SK-N-DZ (cell line): Measurements from ENCODE around the gene SSR4. TPM values are rescaled to one million over a fixed set of nuclear protein-coding genes. Genes with fewer than 3 reads are reported as not detected.
"Not testable (repeated sequence)": the region's sequence is repeated elsewhere in the genome, so short reads cannot be mapped to it uniquely, and the experiment has no call there.

Source experiments
- DNase-seq: peaks from one replicate; pipeline ENCODE4 v3.0.0-alpha.2; 2015; ENCODE audit warnings: low spot score
- polyA plus RNA-seq, 2 experiments: library from polyadenylated mRNA; depleted of rRNA; stranded (reverse); fragments of >200 nt; gene quantifications; 2 replicates each; pipeline ENCODE4 v1.2.3, GENCODE V29; 2014

The SSR4 gene
- 246 and 299 TPM in 2 replicates for polyA plus RNA-seq (2014; cell fraction: cytosol; rRNA removed)
- 114 and 132 TPM in 2 replicates for polyA plus RNA-seq (2014; cell fraction: nucleus; rRNA removed)

DNA sequence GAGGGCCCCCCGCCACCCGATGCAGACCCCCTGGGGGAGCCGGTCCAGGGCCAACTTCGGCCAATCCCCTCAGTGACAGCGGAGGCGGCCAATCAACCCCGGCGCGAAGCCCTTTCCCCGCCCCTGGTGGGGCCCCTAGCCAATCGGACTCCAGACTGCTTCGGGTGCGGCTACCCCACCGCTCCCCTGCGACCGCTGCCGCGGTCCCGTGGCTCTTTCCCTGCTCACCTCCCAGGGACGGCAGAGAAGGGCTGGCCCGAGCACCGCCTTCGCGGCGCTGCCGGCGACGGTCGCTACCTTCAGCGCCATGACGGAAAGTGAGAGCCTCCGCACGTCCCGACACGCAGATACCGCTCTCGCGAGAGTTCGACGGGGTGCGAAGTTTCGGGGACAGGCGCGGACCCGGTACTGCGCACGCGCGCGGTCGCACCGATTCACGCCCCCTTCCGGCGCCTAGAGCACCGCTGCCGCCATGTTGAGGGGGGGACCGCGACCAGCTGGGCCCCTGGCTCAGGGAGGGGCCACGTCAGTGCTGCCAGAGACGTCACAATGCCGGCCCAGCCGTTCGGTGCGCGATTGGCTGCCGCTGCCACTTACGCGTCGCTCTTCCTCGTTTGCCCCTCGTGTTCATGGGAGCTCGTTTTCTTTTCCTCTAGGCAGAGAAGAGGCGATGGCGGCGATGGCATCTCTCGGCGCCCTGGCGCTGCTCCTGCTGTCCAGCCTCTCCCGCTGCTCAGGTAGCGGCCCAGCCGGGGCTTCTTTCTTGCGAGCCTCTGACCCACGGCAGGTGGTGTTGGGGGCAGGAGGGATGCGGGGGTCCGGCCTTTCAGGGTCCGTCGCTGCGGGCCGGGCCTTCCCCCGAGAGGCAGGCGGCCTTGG is at the start of gene SSR4, which contains the start of gene IDH3G:
Gene SSR4, plus strand, starts transcription at position 651 of the 879 bp plus-strand sequence. Its CDS starts 20 bp downstream, at position 671.
Gene IDH3G, minus strand, starts transcription at position 358 of the 879 bp plus-strand sequence. Its CDS starts 49 bp downstream, at position 309.
- peak; percentile 93 for DNase-seq

DNA sequence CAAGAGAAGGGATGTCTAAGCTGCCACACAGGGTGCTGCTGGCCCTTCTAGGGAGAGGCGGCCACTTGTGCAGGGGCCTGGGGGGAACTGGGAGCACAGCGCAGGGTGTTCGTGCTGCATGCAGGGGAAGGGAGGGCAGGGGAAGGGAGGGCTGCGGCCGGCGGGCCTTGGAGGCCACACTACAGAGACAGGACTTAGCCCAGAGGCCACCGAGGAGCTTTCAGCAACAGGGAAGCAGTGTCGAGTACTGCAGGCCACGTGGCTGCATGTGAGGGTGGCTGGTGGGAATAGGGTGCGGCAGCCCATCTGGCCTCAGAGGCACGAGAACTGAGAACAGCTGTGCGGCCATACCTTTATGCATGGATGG is 49.4 kb upstream of the SSR4 start:
- DNase-seq = not testable (repeated sequence)

DNA sequence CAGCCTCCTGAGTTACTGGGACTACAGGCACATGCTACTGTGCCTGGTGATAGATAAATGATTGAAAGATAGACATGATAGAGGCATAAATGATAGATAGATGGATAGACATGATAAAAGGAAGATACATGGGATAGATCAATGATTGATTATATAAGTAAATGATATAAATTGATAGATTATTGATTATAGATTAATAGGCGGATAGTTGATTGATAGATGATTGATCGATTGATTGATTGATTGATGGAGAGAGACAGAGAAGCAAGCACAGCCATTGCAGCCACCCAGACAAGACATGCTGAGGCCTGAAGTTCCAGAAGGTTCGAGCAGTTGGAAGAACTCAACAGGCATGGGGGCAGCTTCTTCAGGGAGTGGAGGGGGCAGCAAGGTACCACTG is 48.1 kb upstream of the SSR4 start:
- no peak for DNase-seq

DNA sequence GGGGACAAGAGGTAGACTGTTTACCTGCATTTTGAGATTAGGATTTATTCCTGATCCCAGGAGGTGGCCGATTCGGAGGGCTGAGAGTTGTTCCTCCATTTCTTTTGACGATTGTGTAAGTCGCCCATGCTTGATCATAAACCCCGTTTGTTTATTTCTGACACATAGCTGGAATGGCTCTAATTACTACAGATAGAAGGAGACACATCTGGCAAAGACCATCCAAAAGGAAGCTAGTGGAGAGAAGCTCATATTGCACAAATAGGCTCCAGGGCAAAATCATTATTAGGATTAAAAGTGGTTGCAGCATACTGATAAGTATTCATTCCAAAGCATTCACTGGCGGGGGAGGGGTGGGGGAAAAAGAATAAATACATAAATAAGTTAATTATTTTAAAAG is 47.5 kb upstream of the SSR4 start:
- not testable (repeated sequence) for DNase-seq

DNA sequence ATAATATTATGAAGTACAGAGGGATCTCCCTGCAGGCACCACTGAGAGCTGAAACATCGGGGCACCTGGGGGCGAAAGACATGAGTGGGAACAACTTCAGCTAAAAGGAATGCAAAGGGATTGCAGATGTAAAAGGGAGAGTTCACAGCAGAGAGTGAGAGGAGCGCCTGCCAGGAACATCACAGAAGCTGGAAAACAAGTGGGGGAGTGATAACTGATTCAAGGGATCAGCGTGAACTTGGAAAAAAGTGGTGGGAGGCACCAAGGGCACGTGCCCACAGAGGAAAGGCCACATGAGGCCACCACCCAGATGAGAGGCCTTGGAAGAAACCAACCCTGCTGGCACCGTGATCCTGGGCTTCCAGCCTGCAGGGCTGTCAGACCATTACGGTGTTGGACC is 45.5 kb upstream of the SSR4 start:
- DNase-seq = not testable (repeated sequence)

DNA sequence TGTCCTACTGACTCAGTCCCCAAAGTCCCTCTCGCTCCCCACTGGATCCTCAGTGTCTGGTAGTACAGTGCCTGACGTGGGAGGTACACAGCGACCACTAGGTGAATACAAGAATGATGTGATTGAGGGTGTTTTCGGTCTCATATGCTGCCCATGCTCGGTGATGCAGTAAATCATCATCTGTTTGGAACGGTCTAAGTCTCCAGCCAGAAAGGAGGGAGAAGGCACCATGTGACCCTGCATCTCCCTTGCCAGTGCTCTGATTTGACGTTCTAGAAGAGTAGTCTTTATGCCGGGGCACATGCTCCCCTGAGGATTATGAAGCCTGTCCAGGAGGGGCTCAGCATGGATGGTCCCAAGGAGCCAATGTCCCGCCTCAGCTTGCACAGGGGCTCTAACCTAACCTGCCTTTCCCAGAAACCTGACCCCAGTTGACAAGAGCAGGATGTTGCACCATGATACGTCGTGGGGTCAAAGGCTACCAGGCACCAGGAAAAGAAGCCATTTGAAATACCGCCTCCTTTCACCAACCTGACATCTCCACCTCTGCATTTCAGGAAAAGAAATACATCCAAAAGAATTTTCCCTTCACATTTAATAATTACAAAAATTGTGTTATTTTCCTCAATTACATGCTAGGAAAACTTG is 44.2 kb upstream of the SSR4 start:
- no peak for DNase-seq

DNA sequence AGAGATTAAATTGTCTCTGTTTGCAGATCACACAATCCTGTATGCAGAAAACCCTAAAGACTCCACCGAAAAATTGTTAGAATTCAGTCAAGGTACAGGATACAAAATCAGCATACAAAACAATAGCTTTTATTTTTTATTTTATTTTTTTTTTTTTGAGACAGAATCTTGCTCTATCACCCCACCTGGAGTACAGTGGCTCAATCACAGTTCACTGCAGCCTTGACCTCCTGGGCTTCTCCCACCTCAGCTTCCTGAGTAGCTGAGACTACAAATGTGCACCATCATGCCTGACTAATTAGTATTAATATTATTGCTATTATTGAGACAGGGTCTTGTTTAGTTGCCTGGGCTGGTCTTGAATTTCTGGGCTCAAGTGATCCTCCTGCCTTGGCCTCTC is 39.3 kb upstream of the SSR4 start:
- no peak for DNase-seq

DNA sequence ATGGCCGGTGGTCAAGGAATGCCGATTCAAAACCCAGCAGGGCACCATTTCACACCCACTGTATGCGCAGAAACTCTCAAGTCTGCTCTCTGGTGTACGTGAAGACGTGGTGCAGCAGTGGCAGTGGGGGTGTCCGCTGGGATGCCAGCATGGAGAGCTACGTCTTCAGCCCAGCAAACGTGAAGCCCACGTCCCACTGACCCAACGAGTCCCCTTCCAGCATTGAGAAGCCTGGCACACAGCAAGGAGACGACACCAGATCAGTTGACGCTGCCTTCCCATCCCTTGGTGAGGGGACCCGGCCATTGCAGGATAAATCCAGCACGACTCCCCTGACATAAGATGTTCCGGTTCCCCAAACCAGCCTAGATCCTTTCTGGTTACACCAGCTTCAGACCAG is 32.6 kb upstream of the SSR4 start:
- DNase-seq = no peak

DNA sequence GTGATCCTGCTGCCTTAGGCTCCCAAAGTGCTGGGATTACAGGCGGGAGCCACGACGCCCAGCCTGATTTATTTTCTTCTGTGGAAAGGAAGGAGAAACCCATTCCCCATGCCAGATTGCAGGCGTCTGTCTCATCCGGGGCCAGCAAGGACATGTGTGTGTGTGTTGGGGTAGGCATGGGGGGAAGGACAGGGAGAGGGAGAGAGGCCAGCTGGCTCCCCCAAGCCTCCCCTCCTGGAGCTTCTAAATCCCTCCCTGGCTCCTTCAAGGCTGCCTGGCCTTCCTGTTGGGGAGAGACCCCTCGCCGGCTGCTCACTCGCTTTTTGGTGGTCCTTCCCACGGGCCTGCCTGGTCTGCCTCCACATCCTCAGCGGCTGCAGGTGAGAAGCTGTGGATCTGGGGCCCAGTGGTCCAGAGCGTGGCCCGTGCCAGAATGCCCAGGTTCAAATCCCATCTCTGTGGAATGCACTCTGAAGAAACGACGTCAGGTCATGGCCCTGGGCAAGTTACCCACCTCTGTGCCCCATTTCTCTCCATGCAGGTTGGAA is 31.8 kb upstream of the SSR4 start:
- no peak for DNase-seq

DNA sequence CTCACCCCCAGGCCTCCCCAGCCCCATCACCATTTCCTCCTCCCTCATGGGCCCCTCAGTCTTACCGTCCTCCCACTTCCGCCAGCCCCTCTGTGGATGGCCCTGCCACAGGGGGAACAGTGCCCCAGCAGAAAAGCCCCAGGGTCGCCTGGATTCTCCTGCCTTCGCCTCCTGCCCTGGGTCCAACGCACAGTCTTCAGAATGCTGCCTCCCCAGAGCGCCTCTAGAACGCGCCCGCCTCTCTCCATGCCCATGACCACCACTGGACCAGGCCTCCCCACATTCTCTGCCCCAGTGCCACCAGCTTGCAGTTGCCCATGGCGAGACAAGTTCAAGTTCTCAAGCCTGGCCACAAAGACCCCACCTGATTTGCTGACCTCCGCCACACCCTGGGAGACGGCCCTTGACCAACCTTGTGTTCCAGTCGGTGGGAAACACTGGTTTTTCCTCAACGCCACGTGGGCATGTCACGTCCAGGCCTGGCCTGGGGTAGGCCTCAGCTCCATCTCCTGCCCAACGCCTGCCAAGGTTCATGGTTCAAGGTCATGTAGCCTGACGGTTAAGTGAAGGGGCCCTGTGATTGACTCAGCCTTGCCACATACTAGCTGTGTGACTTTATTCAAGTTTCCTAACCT is 31.1 kb upstream of the SSR4 start:
- no peak for DNase-seq

DNA sequence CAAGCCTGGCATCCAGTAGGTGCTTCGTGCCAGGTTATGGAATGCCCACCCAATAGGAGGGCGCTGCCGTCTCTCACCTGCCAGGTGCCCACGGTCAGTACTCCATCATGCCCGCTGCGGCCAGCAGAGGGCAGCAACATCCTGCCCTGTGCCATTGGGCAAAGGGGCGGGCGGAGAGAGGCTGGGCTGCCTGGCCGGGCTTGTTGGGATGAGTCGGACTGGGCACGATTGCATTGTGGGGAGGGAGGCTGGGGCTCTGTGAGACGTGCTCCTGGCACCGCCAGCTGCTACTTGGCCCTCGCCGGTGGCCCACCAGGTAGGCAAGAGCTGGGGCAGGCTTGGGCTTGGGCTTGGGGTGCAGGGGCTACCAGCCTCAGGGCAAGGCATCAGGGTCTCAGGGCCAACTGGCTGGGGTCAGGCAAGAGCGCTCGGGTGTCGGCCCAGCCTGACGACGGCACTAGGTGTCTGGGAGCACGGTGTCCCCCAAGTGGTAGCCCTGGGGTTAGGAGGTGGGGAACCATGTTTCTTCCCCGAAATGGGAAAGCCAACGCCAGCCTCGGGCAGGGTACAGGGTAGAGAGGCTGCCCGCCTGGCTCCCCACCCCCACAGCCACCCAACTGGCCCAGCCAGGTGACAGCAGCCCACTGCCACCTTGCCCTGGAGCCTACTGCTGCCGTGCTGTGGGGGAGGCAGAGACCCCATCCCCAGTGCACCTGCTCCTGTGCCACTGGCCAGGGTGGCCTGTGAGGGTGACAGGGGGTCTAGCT is 30.3 kb upstream of the SSR4 start, which contains the start of gene PLXNB3:
Gene PLXNB3, plus strand, starts transcription at position 261 of the 767 bp plus-strand sequence. CDS start 1,287 bp downstream, outside the sequence.
- DNase-seq = peak; percentile 61

DNA sequence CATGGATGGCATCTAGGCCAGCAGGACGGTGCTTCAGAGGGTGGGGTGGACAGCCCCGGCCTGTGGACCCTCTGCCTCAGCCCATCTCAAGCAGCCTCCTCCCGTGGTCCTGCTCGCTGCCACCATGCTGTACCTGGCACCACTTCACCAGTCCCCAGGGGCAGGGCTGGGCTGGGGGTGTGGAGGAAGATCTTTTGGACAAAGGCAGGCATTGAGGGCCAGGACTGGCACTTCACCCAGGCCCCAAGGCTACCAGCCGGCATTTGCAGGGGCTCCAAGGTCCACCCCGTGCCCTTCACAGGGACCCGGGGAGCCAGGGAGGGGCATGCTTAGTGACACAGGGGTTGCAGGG is 29.7 kb upstream of the SSR4 start:
- no peak for DNase-seq

DNA sequence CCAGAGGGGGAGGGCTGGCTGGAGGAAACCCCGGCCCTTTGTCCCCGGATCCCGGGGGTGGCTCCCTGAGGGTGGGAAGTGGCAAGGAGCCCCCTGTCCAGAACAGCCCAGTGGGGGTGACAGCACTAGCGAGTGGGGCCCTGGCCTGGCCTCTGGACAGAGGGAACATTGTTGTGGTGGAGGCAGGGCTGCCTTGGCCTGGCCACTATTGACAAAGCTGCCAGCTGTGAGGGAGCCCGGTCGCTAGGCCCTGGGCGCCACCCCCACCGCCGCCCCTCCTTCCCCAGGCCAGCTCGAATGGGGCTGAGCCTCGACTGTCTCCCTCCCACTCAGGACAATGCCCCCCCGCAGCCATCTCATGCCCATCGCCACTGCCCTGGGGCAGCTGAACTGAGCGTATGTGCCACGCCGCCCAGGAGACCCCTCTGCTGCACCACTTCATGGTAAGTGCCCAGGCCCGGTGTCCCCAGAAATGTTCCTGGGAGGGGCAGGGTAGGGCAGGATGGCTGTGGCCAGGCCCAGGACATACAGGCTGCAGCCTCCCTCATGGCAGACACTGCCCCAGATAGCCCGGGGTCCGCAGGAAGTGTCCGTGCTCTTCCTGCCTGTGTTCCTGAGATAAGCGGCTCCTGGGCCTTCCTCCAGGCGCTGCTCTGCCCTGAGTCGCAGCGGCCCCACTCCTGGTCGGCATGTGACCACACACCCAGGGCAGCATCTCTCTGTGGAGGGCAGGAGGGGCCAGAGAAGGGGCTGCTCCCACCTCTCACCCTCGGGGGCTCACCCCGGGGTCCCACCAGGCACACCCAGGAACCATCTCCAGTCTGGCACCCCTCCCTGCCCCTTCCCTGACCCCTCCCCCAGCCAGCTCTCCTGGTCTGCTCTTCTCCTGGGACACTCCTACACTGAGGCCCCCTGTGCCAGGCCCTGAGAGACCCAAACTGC is 29.1 kb upstream of the SSR4 start:
- DNase-seq = peak; percentile 51

DNA sequence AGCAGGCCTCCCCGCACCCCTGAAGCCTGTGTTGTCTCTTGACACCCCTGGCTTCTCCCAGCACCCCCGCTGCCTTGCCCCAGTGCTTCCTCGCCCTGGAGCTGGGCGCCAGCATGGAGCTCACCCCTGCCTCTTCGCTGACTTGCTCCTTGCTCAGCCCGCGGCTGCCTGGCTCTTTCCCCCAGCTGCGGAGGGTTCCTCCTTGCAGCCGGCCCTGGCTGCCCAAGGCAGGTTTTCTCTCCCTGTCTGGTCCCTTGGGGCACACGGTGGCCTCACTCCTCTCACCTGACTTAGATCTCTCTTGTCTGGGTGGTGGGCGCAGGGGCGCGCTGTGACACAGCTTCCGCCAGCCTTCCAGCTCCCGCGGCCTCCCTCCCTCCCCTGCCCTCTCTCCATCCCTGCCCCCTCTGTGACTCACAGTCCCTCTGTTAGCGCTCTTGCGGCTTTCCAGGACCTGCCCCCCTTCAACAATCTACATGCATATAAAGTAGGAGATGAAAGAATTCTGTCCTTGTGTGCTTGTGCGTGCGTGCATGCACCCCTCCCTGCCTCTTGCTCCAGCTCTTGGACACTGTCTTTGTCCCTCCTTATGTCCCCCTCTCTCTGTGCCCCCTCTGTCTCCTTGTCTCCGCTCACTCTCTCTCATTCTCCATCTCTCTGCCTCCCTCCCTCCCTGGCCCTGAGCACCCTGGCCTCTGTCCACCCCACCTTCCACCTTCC is 28.2 kb upstream of the SSR4 start:
- no peak for DNase-seq

DNA sequence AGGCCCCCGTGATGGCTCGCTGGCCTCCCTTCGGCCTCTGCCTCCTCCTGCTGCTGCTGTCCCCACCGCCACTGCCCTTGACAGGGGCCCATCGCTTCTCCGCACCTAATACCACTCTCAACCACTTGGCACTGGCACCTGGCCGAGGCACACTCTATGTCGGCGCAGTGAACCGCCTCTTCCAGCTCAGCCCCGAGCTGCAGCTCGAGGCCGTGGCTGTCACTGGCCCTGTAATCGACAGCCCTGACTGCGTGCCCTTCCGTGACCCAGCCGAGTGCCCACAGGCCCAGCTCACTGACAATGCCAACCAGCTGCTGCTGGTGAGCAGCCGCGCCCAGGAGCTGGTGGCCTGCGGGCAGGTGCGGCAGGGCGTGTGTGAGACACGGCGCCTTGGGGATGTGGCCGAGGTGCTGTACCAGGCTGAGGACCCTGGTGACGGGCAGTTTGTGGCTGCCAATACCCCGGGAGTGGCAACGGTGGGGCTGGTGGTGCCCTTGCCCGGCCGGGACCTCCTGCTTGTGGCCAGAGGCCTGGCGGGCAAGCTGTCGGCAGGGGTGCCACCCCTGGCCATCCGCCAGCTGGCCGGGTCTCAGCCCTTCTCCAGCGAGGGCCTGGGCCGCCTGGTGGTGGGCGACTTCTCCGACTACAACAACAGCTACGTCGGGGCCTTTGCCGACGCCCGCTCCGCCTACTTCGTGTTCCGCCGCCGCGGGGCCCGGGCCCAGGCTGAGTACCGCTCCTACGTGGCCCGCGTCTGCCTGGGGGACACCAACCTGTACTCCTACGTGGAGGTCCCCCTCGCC is 27.4 kb upstream of the SSR4 start:
- DNase-seq = no peak

DNA sequence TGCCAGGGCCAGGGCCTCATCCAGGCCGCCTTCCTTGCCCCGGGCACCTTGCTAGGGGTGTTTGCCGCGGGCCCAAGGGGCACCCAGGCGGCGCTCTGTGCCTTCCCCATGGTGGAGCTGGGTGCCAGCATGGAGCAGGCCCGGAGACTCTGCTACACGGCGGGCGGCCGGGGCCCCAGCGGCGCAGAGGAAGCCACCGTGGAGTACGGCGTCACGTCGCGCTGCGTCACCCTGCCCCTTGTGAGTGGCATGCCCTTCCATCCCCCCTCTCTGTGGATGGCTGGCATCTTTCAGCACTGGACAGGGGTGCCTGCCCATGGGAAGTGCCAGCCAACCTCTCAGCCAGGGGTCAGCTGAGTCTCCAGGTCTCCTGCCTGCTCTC is 26.8 kb upstream of the SSR4 start:
- DNase-seq = no peak

DNA sequence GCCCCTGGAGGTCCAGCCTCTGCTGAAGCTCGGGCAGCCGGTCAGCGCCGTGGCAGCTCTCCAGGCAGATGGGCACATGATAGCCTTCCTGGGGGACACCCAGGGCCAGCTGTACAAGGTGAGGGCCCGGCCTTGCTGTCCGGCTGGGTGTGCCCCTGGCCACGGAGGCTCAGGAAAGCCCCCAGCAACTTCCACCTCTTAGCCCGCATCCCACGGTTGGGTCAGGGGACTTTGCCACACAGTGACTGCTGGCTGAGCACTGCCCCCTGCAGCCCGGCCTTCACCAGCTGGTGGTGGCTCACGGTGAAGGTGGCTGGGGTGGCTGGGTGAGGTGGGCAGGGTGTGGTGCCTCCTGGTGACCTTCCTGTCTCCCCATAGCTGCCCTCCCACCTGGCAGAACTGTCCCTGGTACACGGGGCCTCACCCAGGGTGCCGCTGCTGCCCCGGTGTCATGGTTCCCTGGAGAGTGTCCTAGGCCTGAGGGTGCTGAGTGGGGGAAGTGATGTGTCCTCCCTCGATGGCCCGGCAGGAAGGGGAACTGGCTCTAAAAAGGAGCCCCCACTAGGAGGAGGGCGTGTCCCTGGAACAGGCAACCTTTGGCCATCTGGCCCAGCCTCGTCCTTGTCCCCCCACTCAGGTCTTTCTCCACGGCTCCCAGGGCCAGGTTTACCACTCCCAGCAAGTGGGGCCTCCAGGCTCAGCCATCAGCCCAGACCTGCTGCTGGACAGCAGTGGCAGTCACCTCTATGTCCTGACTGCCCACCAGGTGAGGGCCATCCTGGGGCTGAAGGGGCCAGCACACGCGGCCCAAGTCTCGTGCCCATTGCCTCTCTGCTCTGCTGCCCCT is 25.9 kb upstream of the SSR4 start:
- no peak for DNase-seq
